ENCODE results near the gene ICAM5. TPM values are rescaled to one million over a fixed set of nuclear protein-coding genes. Genes with fewer than 3 reads are reported as not detected.

ICAM5 gene
- total RNA-seq, 1 donor from 2014 or later: not detected

DNA sequence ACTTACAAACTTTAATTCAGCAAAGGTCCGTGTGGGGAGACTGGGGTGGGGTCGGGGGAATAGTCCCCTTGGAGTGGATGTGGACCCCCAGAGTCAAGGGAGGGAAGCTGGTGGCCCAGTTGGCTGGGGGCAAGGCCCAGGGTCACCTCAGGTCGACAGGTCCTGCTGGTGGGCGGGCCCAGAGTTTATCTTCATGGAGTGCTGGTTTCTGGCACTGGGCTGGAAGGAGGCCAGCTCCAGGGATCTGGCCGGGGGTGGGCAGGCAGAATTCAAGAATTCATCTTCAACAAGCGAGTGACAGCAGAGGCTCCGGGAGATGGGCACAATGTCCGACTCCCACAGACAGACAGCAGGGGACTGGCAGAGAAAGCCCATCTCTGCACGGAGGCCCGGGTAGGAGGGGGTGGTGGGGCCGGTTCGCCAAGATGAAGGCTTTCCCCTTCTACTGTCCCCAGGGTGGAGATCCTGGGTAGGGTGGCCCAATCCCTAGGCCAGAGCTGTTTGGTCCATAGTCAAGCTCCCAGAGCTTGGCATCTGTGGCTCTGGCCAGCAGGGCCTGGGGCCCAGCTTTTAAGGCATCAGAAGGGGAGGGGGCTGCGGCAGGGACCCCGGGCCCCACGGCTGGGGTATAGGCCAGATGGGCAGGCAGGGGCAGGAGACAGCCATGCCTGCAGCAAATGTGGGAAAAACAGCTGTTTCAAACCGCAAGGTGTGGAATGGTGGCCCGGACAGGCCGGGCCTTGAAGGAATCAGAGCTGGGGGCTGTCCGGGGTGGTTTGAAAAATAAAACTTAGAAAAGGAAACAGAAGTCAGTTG, 26.7 kb downstream of the ICAM5 start:
- Mint-ChIP-seq H3K27me3 (ENCODE audit: insufficient read depth, low read depth) (peaks cover 4% of the 10 kb centered on the region), H3K4me3 (peak overlapping the region; percentile 97), H3K9me3 (no peaks in the 10 kb centered on the region), H3K36me3 (peaks cover 8% of the 10 kb centered on the region), H3K4me1 (peaks cover 14% of the 10 kb centered on the region), H3K27ac (no peak overlapping the region)
- DNase-seq (ENCODE audit: low spot score): no peak
- no peaks in the 10 kb centered on the region for H3K27me3 ChIP-seq
- TF ChIP-seq EZH2 (IDR thresholded peaks at IDR 0.05) (no peak), EZH2phosphoT487 (IDR thresholded peaks at IDR 0.05) (no peak)
- TF ChIP-seq, protein P1, sequence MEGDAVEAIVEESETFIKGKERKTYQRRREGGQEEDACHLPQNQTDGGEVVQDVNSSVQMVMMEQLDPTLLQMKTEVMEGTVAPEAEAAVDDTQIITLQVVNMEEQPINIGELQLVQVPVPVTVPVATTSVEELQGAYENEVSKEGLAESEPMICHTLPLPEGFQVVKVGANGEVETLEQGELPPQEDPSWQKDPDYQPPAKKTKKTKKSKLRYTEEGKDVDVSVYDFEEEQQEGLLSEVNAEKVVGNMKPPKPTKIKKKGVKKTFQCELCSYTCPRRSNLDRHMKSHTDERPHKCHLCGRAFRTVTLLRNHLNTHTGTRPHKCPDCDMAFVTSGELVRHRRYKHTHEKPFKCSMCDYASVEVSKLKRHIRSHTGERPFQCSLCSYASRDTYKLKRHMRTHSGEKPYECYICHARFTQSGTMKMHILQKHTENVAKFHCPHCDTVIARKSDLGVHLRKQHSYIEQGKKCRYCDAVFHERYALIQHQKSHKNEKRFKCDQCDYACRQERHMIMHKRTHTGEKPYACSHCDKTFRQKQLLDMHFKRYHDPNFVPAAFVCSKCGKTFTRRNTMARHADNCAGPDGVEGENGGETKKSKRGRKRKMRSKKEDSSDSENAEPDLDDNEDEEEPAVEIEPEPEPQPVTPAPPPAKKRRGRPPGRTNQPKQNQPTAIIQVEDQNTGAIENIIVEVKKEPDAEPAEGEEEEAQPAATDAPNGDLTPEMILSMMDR (IDR thresholded peaks at IDR 0.05): no peak
- H3K4me2 ChIP-seq: peak overlapping the region; percentile 99
- no peaks in the 10 kb centered on the region for H3K36me3 ChIP-seq
- H3K4me3 ChIP-seq: peak overlapping the region; percentile 99
- H4K20me1 ChIP-seq (ENCODE audit: low read depth): peaks cover 3% of the 10 kb centered on the region
- H3K79me2 ChIP-seq (ENCODE audit: low read depth): peaks cover 6% of the 10 kb centered on the region
- peaks cover 7% of the 10 kb centered on the region for H3K4me1 ChIP-seq
- H3K9ac ChIP-seq: no peak overlapping the region
- peaks cover 36% of the 10 kb centered on the region for H3F3A ChIP-seq (ENCODE audit: low read depth)
- no peak overlapping the region for H3K27ac ChIP-seq
- no peak overlapping the region for H2AFZ ChIP-seq (replicated peaks)
- H3K9me3 ChIP-seq (ENCODE audit: low read depth): no peaks in the 10 kb centered on the region

DNA sequence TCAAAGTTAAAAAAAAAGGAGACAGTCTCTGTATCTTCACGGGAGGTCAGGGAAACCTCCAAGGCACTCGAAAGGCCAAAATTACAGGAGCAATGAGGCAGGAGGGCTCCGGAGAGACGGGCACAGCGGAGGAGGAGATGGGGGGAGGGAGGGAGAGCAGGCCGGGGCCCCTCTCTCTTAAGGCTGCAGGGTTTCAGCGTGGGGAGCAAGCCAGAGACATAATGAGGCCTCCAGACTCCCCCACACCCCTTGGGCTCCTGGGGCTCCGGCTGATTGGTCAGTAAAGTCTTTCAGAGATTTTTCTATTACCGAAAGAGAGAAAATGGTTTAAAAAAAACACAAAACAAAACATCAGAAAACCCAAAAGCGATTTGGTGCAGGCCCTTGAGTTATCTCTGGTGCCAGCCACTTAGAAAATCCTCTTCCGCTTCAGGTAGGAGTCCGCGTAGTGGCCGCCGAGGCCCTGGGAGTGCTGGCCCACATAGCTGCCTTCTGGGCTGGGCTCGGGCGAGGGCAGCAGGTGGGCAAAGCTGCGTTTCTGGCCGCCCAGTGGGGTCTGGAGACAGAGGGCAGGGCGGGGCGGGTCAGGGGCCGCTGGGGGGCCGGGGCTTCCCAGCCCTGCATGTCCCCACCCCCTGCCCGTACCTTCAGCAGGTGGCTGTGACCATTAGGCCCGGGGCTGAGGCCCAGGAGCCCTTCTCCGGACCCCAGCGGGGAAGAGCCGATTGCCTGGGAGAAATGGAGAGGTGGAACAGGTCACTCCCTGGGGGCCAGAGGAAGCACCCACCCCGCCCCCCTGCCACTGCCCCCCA, 27.5 kb downstream of the ICAM5 start:
- peaks cover 13% of the 10 kb centered on the region for H3K36me3 Mint-ChIP-seq
- H3K4me1 Mint-ChIP-seq: peaks cover 14% of the 10 kb centered on the region
- peaks cover 4% of the 10 kb centered on the region for H3K27me3 Mint-ChIP-seq (ENCODE audit: insufficient read depth, low read depth)
- H3K9ac ChIP-seq: no peak overlapping the region
- H3K9me3 Mint-ChIP-seq: no peaks in the 10 kb centered on the region
- H3K4me2 ChIP-seq: no peak overlapping the region
- TF ChIP-seq EZH2phosphoT487 (IDR thresholded peaks at IDR 0.05) (no peak), EZH2 (IDR thresholded peaks at IDR 0.05) (no peak)
- TF ChIP-seq, protein P1 (IDR thresholded peaks at IDR 0.05): no peak
- DNase-seq (ENCODE audit: low spot score): no peak
- H3K27me3 ChIP-seq: no peaks in the 10 kb centered on the region
- H3K4me1 ChIP-seq: peaks cover 7% of the 10 kb centered on the region
- H3K36me3 ChIP-seq: no peaks in the 10 kb centered on the region
- H2AFZ ChIP-seq (replicated peaks): no peak overlapping the region
- peaks cover 6% of the 10 kb centered on the region for H3K79me2 ChIP-seq (ENCODE audit: low read depth)
- H4K20me1 ChIP-seq (ENCODE audit: low read depth): peaks cover 3% of the 10 kb centered on the region
- H3K4me3 ChIP-seq: no peak overlapping the region
- no peak overlapping the region for H3K27ac ChIP-seq
- H3F3A ChIP-seq (ENCODE audit: low read depth): peaks cover 36% of the 10 kb centered on the region
- H3K4me3 Mint-ChIP-seq: no peak overlapping the region
- no peak overlapping the region for H3K27ac Mint-ChIP-seq
- no peaks in the 10 kb centered on the region for H3K9me3 ChIP-seq (ENCODE audit: low read depth)

DNA sequence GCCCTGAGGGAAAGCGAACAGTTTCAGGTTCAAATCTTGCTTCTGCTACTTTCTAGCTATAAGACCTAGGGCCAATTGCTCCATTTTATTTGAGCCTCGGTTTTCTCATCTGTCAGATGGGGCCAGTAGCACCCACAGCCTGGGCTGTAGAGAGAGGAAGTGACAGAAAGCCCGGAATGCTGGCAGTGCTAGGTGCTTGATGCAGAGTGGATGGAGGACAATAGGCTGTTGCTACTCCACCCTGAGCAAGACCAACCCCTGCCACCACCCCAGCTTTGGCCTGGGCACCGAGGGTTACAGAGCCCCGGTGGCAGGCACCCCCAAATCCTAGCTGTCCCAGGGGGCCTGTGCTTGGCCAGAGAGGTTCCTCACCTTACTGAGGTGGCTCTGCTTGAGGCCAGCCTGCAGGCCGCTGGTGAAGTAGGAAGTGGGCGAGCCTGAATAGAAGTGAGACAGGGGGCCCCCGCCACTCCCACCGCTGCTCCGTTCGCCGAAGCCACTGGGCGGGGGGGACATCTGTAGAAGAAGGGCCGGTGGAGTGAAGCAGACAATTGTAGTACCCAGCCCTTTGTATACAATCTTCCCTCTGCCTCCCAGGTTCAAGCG, 28.2 kb downstream of the ICAM5 start:
- Mint-ChIP-seq H3K4me3 (no peak overlapping the region), H3K27me3 (ENCODE audit: insufficient read depth, low read depth) (peaks cover 4% of the 10 kb centered on the region), H3K36me3 (peaks cover 13% of the 10 kb centered on the region), H3K9me3 (no peaks in the 10 kb centered on the region), H3K27ac (no peak overlapping the region), H3K4me1 (peaks cover 14% of the 10 kb centered on the region)
- H3K27ac ChIP-seq: no peak overlapping the region
- H3K4me2 ChIP-seq: no peak overlapping the region
- H3K79me2 ChIP-seq (ENCODE audit: low read depth): peaks cover 6% of the 10 kb centered on the region
- H4K20me1 ChIP-seq (ENCODE audit: low read depth): peaks cover 3% of the 10 kb centered on the region
- no peak overlapping the region for H3K9ac ChIP-seq
- H3K36me3 ChIP-seq: no peaks in the 10 kb centered on the region
- H3K4me3 ChIP-seq: no peak overlapping the region
- peaks cover 36% of the 10 kb centered on the region for H3F3A ChIP-seq (ENCODE audit: low read depth)
- no peak overlapping the region for H2AFZ ChIP-seq (replicated peaks)
- H3K9me3 ChIP-seq (ENCODE audit: low read depth): no peaks in the 10 kb centered on the region
- no peaks in the 10 kb centered on the region for H3K27me3 ChIP-seq
- no peak for DNase-seq (ENCODE audit: low spot score)
- TF ChIP-seq EZH2phosphoT487 (IDR thresholded peaks at IDR 0.05): no peak
- TF ChIP-seq EZH2 (IDR thresholded peaks at IDR 0.05): no peak
- TF ChIP-seq, protein P1 (IDR thresholded peaks at IDR 0.05): no peak
- H3K4me1 ChIP-seq: peaks cover 7% of the 10 kb centered on the region
